ENCODE results near the gene OR1M1. TPM values are rescaled to one million over a fixed set of nuclear protein-coding genes. Genes with fewer than 3 reads are reported as not detected.
"Not testable (repeated sequence)": the region's sequence is repeated elsewhere in the genome, so short reads cannot be mapped to it uniquely, and the experiment has no call there.

Gene OR1M1
- total RNA-seq, 1 donor from 2014 or later: not detected

GRCh38 chr19:9043524-9043923 lies 43.3 kb upstream of the OR1M1 start:
- no peak overlapping the region for H3K27ac Mint-ChIP-seq (ENCODE audit: unreplicated experiment)
- TF ChIP-seq CTCF (IDR thresholded peaks at IDR 0.05; ENCODE audit: partially characterized antibody, unreplicated experiment): no peak

GRCh38 chr19:9044449-9044848 lies 42.4 kb upstream of the OR1M1 start:
- Mint-ChIP-seq H3K4me3 (ENCODE audit: unreplicated experiment) (no peak overlapping the region), H3K27ac (ENCODE audit: unreplicated experiment) (no peak overlapping the region), H3K9me3 (ENCODE audit: unreplicated experiment) (no peaks in the 10 kb centered on the region), H3K36me3 (ENCODE audit: unreplicated experiment) (no peaks in the 10 kb centered on the region), H3K27me3 (ENCODE audit: unreplicated experiment) (no peaks in the 10 kb centered on the region), H3K4me1 (ENCODE audit: low read depth, unreplicated experiment) (no peaks in the 10 kb centered on the region)
- no peak for DNase-seq
- TF ChIP-seq CTCF (IDR thresholded peaks at IDR 0.05; ENCODE audit: partially characterized antibody, unreplicated experiment): no peak

More at GRCh38 chr19:9043524-9043923, 43.3 kb upstream of the OR1M1 start:
- H3K36me3 Mint-ChIP-seq (ENCODE audit: unreplicated experiment): no peaks in the 10 kb centered on the region
- no peak for DNase-seq
- H3K27me3 Mint-ChIP-seq (ENCODE audit: unreplicated experiment): no peaks in the 10 kb centered on the region
- no peak overlapping the region for H3K4me3 Mint-ChIP-seq (ENCODE audit: unreplicated experiment)
- H3K4me1 Mint-ChIP-seq (ENCODE audit: low read depth, unreplicated experiment): no peaks in the 10 kb centered on the region
- no peaks in the 10 kb centered on the region for H3K9me3 Mint-ChIP-seq (ENCODE audit: unreplicated experiment)

GRCh38 chr19:9046694-9047093 lies 40.2 kb upstream of the OR1M1 start:
- Mint-ChIP-seq H3K27ac (ENCODE audit: unreplicated experiment) (no peak overlapping the region), H3K9me3 (ENCODE audit: unreplicated experiment) (peaks cover 2% of the 10 kb centered on the region), H3K36me3 (ENCODE audit: unreplicated experiment) (no peaks in the 10 kb centered on the region), H3K27me3 (ENCODE audit: unreplicated experiment) (no peaks in the 10 kb centered on the region), H3K4me3 (ENCODE audit: unreplicated experiment) (no peak overlapping the region), H3K4me1 (ENCODE audit: low read depth, unreplicated experiment) (no peaks in the 10 kb centered on the region)
- DNase-seq: no peak
- TF ChIP-seq CTCF (IDR thresholded peaks at IDR 0.05; ENCODE audit: partially characterized antibody, unreplicated experiment): no peak

GRCh38 chr19:9052894-9053293 lies 34.0 kb upstream of the OR1M1 start:
- no peak for DNase-seq
- Mint-ChIP-seq H3K27ac (ENCODE audit: unreplicated experiment) (no peak overlapping the region), H3K9me3 (ENCODE audit: unreplicated experiment) (peaks cover 2% of the 10 kb centered on the region), H3K4me3 (ENCODE audit: unreplicated experiment) (no peak overlapping the region), H3K36me3 (ENCODE audit: unreplicated experiment) (no peaks in the 10 kb centered on the region), H3K27me3 (ENCODE audit: unreplicated experiment) (no peaks in the 10 kb centered on the region), H3K4me1 (ENCODE audit: low read depth, unreplicated experiment) (no peaks in the 10 kb centered on the region)
- no peak for TF ChIP-seq CTCF (IDR thresholded peaks at IDR 0.05; ENCODE audit: partially characterized antibody, unreplicated experiment)

GRCh38 chr19:9053674-9054073 lies 33.2 kb upstream of the OR1M1 start:
- H3K9me3 Mint-ChIP-seq (ENCODE audit: unreplicated experiment); H3K4me1 Mint-ChIP-seq (ENCODE audit: low read depth, unreplicated experiment); H3K36me3 Mint-ChIP-seq (ENCODE audit: unreplicated experiment); H3K27ac Mint-ChIP-seq (ENCODE audit: unreplicated experiment); DNase-seq; H3K27me3 Mint-ChIP-seq (ENCODE audit: unreplicated experiment); H3K4me3 Mint-ChIP-seq (ENCODE audit: unreplicated experiment): not testable (repeated sequence)

GRCh38 chr19:9054207-9054606 lies 32.7 kb upstream of the OR1M1 start:
- Mint-ChIP-seq H3K36me3 (ENCODE audit: unreplicated experiment) (no peaks in the 10 kb centered on the region), H3K27me3 (ENCODE audit: unreplicated experiment) (no peaks in the 10 kb centered on the region), H3K4me1 (ENCODE audit: low read depth, unreplicated experiment) (no peaks in the 10 kb centered on the region), H3K9me3 (ENCODE audit: unreplicated experiment) (peaks cover 2% of the 10 kb centered on the region), H3K27ac (ENCODE audit: unreplicated experiment) (no peak overlapping the region), H3K4me3 (ENCODE audit: unreplicated experiment) (no peak overlapping the region)
- DNase-seq: no peak
- no peak for TF ChIP-seq CTCF (IDR thresholded peaks at IDR 0.05; ENCODE audit: partially characterized antibody, unreplicated experiment)

All from glutamatergic neuron (in vitro differentiated cells).